ENCODE measurements around the gene SLC2A6. TPM values are rescaled to one million over a fixed set of nuclear protein-coding genes. Genes with fewer than 3 reads are reported as not detected.

The SLC2A6 gene
- total RNA-seq, 6 donors from 2014 or later = 5.2 to 17.2 (median 7.5) TPM

DNA sequence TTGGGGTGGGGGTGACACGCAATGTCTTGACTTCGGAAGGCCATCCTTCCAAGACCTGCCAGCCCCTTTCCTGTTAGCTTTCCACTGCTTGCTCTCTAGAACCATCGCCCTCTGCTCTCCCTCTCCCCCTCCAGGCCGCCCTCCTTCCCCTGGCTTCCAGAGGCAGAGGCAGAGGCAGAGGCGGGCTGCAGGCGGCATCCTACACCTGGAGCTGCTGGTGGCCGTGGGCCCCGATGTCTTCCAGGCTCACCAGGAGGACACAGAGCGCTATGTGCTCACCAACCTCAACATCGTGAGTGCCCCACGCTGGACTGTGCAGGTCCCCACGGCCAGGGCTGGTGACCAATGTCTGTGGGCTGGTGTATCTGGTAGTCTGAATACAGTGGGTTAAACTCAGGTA is 54.7 kb downstream of the SLC2A6 start:
- peaks cover 0 to 9% (median 3%) of the 10 kb centered on the region in 4 donors for H3K27me3 ChIP-seq
- H3K27ac ChIP-seq = no peak overlapping the region
- H3K9me3 ChIP-seq = no peaks in the 10 kb centered on the region
- TF ChIP-seq, protein P1, sequence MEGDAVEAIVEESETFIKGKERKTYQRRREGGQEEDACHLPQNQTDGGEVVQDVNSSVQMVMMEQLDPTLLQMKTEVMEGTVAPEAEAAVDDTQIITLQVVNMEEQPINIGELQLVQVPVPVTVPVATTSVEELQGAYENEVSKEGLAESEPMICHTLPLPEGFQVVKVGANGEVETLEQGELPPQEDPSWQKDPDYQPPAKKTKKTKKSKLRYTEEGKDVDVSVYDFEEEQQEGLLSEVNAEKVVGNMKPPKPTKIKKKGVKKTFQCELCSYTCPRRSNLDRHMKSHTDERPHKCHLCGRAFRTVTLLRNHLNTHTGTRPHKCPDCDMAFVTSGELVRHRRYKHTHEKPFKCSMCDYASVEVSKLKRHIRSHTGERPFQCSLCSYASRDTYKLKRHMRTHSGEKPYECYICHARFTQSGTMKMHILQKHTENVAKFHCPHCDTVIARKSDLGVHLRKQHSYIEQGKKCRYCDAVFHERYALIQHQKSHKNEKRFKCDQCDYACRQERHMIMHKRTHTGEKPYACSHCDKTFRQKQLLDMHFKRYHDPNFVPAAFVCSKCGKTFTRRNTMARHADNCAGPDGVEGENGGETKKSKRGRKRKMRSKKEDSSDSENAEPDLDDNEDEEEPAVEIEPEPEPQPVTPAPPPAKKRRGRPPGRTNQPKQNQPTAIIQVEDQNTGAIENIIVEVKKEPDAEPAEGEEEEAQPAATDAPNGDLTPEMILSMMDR (IDR thresholded peaks at IDR 0.05) = no peak
- TF ChIP-seq POLR2AphosphoS5 (IDR thresholded peaks at IDR 0.05) (no peak), POLR2A (IDR thresholded peaks at IDR 0.05) (no peak), EP300 (IDR thresholded peaks at IDR 0.05) (no peak)
- DNase-seq (no peak), ATAC-seq (ENCODE audit: low FRiP score in 2 of 2) (no peak)
- peaks cover 5 to 25% (median 15%) of the 10 kb centered on the region in 4 donors for H3K4me1 ChIP-seq
- H3K4me3 ChIP-seq = no peak overlapping the region
- H3K36me3 ChIP-seq = no peaks in the 10 kb centered on the region
- WGBS, 2 donors = 92 to 98% methylated on average over 11 to 12 of the region's 12 CpGs

DNA sequence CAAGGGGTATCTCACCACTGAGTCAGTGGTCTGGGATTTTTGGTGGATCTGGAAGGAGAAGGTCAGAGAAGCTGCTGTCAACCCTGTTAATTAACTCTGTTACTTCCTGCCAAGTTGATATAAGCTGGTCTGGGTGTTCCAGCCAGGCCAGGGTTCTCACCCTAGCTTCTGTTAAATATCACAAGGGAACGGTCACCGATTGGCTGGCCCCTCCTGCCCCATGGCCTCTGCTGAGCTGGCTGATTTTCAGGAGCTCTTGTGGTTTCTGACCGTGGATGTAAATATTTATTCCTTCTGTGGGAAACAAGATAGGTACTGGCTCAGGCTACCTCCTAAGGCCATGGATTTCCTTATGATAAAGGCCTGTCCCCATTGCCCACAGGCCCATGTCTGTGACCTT is 55.7 kb downstream of the SLC2A6 start:
- no peak for ATAC-seq (ENCODE audit: low FRiP score in 2 of 2)
- Histone ChIP-seq H3K9me3 (no peaks in the 10 kb centered on the region), H3K4me3 (no peak overlapping the region), H3K36me3 (no peaks in the 10 kb centered on the region), H3K27ac (peak overlapping the region in 1 of 4 donors; percentile 16), H3K4me1 (peaks cover 7 to 21% (median 9%) of the 10 kb centered on the region in 4 donors), H3K27me3 (peaks cover 0 to 3% (median under 1%) of the 10 kb centered on the region in 4 donors)
- TF ChIP-seq POLR2A (IDR thresholded peaks at IDR 0.05) (no peak), EP300 (IDR thresholded peaks at IDR 0.05) (no peak), POLR2AphosphoS5 (IDR thresholded peaks at IDR 0.05) (no peak)
- TF ChIP-seq, protein P1 (IDR thresholded peaks at IDR 0.05) = no peak
- no peak for DNase-seq
- WGBS, 2 donors = 29 to 36% methylated on average over 3 of the region's 3 CpGs

DNA sequence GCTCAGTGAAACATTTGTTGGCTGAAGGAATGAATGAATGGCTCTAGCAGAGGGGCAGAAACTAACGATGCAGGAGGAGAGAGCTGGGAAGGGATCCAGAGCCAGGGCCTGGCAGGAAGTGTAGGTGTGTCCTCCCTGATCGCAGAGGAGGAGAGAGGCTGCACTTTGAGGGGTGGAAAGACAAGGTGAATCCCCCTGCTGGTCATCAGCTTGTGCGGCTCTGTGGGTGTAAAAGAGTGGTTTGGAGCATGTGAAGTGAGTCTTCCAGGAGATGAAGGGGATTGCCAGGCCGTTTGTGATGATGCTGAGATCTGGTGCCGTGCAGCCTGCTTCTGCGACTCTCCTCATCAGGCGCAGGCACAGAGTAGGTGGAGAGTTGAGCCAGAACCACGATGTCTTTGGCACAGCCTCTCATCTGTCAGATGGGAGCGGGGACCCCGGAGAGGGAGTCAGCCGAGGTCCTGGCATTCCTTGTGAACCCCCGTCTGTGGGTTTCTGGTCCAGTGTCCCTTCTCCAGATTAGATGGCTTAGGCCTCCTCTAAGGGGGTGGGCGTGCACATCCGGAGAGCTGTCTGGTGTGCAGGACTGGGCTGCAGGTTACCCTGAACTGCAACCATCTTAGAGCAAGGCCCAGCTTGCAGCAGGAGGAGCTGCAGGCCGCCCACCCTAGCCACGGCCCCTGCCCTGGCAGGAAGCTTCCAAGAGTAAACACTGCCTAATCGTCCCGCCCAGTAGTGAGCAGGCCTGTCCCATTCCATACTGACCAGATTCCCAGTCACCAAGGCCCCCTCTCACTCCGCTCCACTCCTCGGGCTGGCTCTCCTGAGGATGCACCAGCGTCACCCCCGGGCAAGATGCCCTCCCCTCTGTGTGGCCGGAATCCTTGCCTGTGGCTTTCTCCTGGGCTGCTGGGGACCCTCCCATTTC is 57.0 kb downstream of the SLC2A6 start, which contains the start of gene ADAMTS13:
Gene ADAMTS13 (plus strand): TSS at position 753 of the 928 bp plus-strand sequence. CDS start 77 bp downstream, at position 830.
- peak within 1 kb of the TSS in 1 of 4 donors; percentile 16 for H3K27ac ChIP-seq
- TF ChIP-seq, protein P1 (IDR thresholded peaks at IDR 0.05) = no peak
- TF ChIP-seq POLR2AphosphoS5 (IDR thresholded peaks at IDR 0.05) = no peak
- no peaks in the 10 kb centered on the region for H3K27me3 ChIP-seq
- no peak for ATAC-seq (ENCODE audit: low FRiP score in 2 of 2)
- peaks cover 9 to 25% (median 11%) of the 10 kb centered on the region in 4 donors for H3K4me1 ChIP-seq
- DNase-seq = no peak
- no peak within 1 kb of the TSS for H3K4me3 ChIP-seq
- no peaks in the 10 kb centered on the region for H3K36me3 ChIP-seq
- 32 to 49% methylated on average over 16 to 23 of the region's 23 CpGs for WGBS, 2 donors
- H3K9me3 ChIP-seq = no peaks in the 10 kb centered on the region

Other genes starting within 250 kb of the SLC2A6 start
- gene ABO, start 203.9 kb downstream of the SLC2A6 start, total RNA-seq = 10 to 100 TPM in 5 of 6 donors, 1 to 10 TPM in 1; 7.6 to 84.9 (median 35.4) TPM
- gene SURF6, start 142.9 kb downstream of the SLC2A6 start, total RNA-seq = 10 to 100 TPM; 16.6 to 30.4 (median 24.7) TPM
- gene MED22, start 131.0 kb downstream of the SLC2A6 start, total RNA-seq = 10 to 100 TPM; 28.1 to 41.0 (median 30.5) TPM
- gene RPL7A, start 130.9 kb downstream of the SLC2A6 start, total RNA-seq = 1,000 to 10,000 TPM in 4 of 6 donors, 100 to 1,000 TPM in 2; 840 to 1,613 (median 1,352) TPM
- 10 to 100 TPM; 25.1 to 64.8 (median 45.5) TPM for gene SURF1, start 122.6 kb downstream of the SLC2A6 start, total RNA-seq
- gene SURF2, start 122.5 kb downstream of the SLC2A6 start, total RNA-seq = 10 to 100 TPM; 18.1 to 31.5 (median 21.7) TPM
- 100 to 1,000 TPM in 5 of 6 donors, 10 to 100 TPM in 1; 66.0 to 208 (median 137) TPM for gene SURF4, start 103.0 kb downstream of the SLC2A6 start, total RNA-seq
- gene STKLD1, start 102.7 kb downstream of the SLC2A6 start, total RNA-seq = 1 to 10 TPM in 3 of 6 donors, under 1 TPM in 1, not detected in 2; 0.59 to 3.1 (median 1.6) TPM
- 10 to 100 TPM; 14.7 to 34.3 (median 23.1) TPM for gene REXO4, start 61.1 kb downstream of the SLC2A6 start, total RNA-seq
- gene ADAMTS13, start 56.7 kb downstream of the SLC2A6 start, total RNA-seq = 1 to 10 TPM; 1.4 to 9.4 (median 2.5) TPM
- gene CACFD1, start 19.1 kb downstream of the SLC2A6 start, total RNA-seq = 10 to 100 TPM; 31.1 to 52.8 (median 38.5) TPM
- gene MYMK, start 45.9 kb upstream of the SLC2A6 start, total RNA-seq = not detected
- 10 to 100 TPM in 4 of 6 donors, 1 to 10 TPM in 2; 1.4 to 34.8 (median 19.2) TPM for gene ADAMTSL2, start 55.6 kb upstream of the SLC2A6 start, total RNA-seq
- gene FAM163B, start 130.3 kb upstream of the SLC2A6 start, total RNA-seq = not detected
- gene DBH, start 157.3 kb upstream of the SLC2A6 start, total RNA-seq = under 1 TPM in 1 of 6 donors, not detected in 5; 0.27 TPM